ENCODE measurements around the gene DNAI1. TPM values are rescaled to one million over a fixed set of nuclear protein-coding genes. Genes with fewer than 3 reads are reported as not detected.

Gene DNAI1
- total and polyA plus RNA-seq, 2 of the 4 experiments (the other 2 are of a cell fraction), result not detected

- H3K18ac ChIP-seq (ENCODE audit: low read depth, low read length), result no peak overlapping the region
- no CpG with 5 or more reads among the region's 3 CpGs for WGBS, 2 experiments (ENCODE audit: extremely low coverage in 2 of 2, insufficient read length in 1 of 2)
- no peak overlapping the region for H3K4me3 ChIP-seq (ENCODE audit: insufficient read depth, low read depth, low read length)
- no peak overlapping the region for H2AK5ac ChIP-seq (ENCODE audit: low read depth, low read length)
- peaks cover 6% of the 10 kb centered on the region for H3K9me1 ChIP-seq (ENCODE audit: insufficient read depth, low read length)
- DNase-seq (no peak), ATAC-seq (ENCODE audit: low read depth) (no peak)
- H2BK15ac ChIP-seq (ENCODE audit: low read depth, low read length), result no peak overlapping the region
- dilution Hi-C loops (cut with HindIII; ENCODE audit: low sequenced_read_pairs, unreplicated experiment), result no loop called here
- in situ Hi-C loops (cut with MboI; ENCODE audit: low sequenced_read_pairs), result no loop called here
- no peaks in the 10 kb centered on the region; the same call in 1 of the 2 replicates for H3K36me3 ChIP-seq (ENCODE audit: control insufficient read depth, insufficient read depth, low read length)
- no peaks in the 10 kb centered on the region for H3K9me3 ChIP-seq (ENCODE audit: control insufficient read depth, insufficient read depth, low read length)
- no peak overlapping the region for H3K56ac ChIP-seq (ENCODE audit: extremely low read depth, insufficient read depth, low read length)
- H4K20me1 ChIP-seq (ENCODE audit: insufficient read depth, low read length), result peaks cover 30% of the 10 kb centered on the region
- H3K4me1 ChIP-seq (ENCODE audit: control insufficient read depth, insufficient read depth, low read length), result no peaks in the 10 kb centered on the region
- H3K23ac ChIP-seq (ENCODE audit: low read depth, low read length), result no peak overlapping the region
- no peak overlapping the region for H4K8ac ChIP-seq (ENCODE audit: low read depth in 2 of 2, low read length in 2 of 2)
- H2AFZ ChIP-seq (replicated peaks; ENCODE audit: low read length, poor library complexity), result no peak overlapping the region
- BruUV-seq (replicated peaks), result no TSS peak
- H3K9ac ChIP-seq (ENCODE audit: low read depth, low read length), result no peak overlapping the region
- no peak overlapping the region for H2AK9ac ChIP-seq (replicated peaks; ENCODE audit: low read depth, low read length, poor library complexity)
- H3K79me1 ChIP-seq (ENCODE audit: low read depth in 1 of 2, low read length in 2 of 2), result peaks cover 10 to 22% of the 10 kb centered on the region in 2 experiments; a peak in 2 of 4 replicates
- H4K5ac ChIP-seq (ENCODE audit: low read depth, low read length), result no peak overlapping the region
- H3K4ac ChIP-seq (ENCODE audit: low read depth, low read length), result no peak overlapping the region
- TF ChIP-seq SMC3 (IDR thresholded peaks at IDR 0.05; ENCODE audit: low read depth, low read length), result no peak
- no peak for TF ChIP-seq CHD1 (IDR thresholded peaks at IDR 0.05; ENCODE audit: low read depth, low read length)
- no peak for TF ChIP-seq USF2 (IDR thresholded peaks at IDR 0.05; ENCODE audit: low read depth, low read length)
- TF ChIP-seq, protein P1, sequence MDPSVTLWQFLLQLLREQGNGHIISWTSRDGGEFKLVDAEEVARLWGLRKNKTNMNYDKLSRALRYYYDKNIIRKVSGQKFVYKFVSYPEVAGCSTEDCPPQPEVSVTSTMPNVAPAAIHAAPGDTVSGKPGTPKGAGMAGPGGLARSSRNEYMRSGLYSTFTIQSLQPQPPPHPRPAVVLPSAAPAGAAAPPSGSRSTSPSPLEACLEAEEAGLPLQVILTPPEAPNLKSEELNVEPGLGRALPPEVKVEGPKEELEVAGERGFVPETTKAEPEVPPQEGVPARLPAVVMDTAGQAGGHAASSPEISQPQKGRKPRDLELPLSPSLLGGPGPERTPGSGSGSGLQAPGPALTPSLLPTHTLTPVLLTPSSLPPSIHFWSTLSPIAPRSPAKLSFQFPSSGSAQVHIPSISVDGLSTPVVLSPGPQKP (IDR thresholded peaks at IDR 0.05; ENCODE audit: borderline replicate concordance, low read depth, low read length), result no peak
- no peak for TF ChIP-seq RCOR1 (IDR thresholded peaks at IDR 0.05; ENCODE audit: insufficient replicate concordance, low read length)
- no peak for TF ChIP-seq NFE2L2 (IDR thresholded peaks at IDR 0.05; ENCODE audit: low read depth, low read length)
- no peak for TF ChIP-seq FOS (IDR thresholded peaks at IDR 0.05; ENCODE audit: low read depth, low read length)
- TF ChIP-seq MAZ (IDR thresholded peaks at IDR 0.05; ENCODE audit: borderline replicate concordance, low read depth, low read length), result no peak
- no peak for TF ChIP-seq RFX5 (IDR thresholded peaks at IDR 0.05; ENCODE audit: low read depth, low read length)
- TF ChIP-seq POLR2A (IDR thresholded peaks at IDR 0.05; ENCODE audit: low read depth, low read length), result no peak
- no peak overlapping the region for H2BK5ac ChIP-seq (ENCODE audit: low read depth, low read length, poor library complexity, severe bottlenecking)
- CTCF ChIA-PET, result interaction anchor here (2.0 kb wide), 1 partner anchor 14 kb away, joined by 7 read pairs; no protein-coding TSS in a partner anchor
- intact Hi-C loops (cut with micrococcal nuclease), result no loop called here
- no peak overlapping the region for H4K91ac ChIP-seq (ENCODE audit: insufficient read depth, low read depth, low read length)
- no peak overlapping the region for H2BK20ac ChIP-seq (ENCODE audit: low read depth, low read length)
- POLR2A ChIA-PET (ENCODE audit: unreplicated experiment), result no interaction called here
- no peak overlapping the region for H3K27ac ChIP-seq (ENCODE audit: insufficient read depth, low read length)
- H3K27me3 ChIP-seq (ENCODE audit: control insufficient read depth, insufficient read depth, low read length), result no peaks in the 10 kb centered on the region
- H3K14ac ChIP-seq (replicated peaks; ENCODE audit: low read depth, low read length), result no peak overlapping the region
- H3K4me2 ChIP-seq (ENCODE audit: low read depth, low read length), result no peak overlapping the region
- H2BK120ac ChIP-seq (ENCODE audit: low read depth, low read length), result no peak overlapping the region
Measured at GRCh38 chr9:34417734-34418133, 40.9 kb upstream of the DNAI1 start.

Data from IMR-90 (cell line).